Measurements from ENCODE around the gene ST6GALNAC6.
"Not testable (repeated sequence)": the region's sequence is repeated elsewhere in the genome, so short reads cannot be mapped to it uniquely, and the experiment has no call there.

Gene ST6GALNAC6

DNA sequence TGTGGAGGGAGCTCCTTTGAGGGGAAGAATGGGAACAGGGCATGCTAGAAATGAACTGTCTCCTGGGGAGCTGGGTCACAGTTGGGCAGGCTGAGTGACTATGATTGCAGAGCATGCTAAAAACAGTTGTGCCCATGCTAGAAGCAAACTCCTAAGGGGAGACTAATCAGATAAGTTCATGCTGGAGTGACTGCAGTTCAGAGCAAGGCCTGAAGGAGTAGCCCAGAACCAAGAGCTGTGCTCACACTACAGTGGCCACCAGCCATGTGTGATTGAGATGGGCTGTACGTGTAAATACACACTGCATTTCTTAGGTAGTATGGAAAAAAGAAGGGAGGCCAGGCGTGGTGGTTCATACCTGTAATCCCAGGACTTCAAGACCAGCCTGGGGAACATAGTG, 11.6 kb downstream of the ST6GALNAC6 start:
- no peak for DNase-seq

- no peak for DNase-seq
These were observed 12.9 kb downstream of the ST6GALNAC6 start for GRCh38 chr9:127886401-127886972.

DNA sequence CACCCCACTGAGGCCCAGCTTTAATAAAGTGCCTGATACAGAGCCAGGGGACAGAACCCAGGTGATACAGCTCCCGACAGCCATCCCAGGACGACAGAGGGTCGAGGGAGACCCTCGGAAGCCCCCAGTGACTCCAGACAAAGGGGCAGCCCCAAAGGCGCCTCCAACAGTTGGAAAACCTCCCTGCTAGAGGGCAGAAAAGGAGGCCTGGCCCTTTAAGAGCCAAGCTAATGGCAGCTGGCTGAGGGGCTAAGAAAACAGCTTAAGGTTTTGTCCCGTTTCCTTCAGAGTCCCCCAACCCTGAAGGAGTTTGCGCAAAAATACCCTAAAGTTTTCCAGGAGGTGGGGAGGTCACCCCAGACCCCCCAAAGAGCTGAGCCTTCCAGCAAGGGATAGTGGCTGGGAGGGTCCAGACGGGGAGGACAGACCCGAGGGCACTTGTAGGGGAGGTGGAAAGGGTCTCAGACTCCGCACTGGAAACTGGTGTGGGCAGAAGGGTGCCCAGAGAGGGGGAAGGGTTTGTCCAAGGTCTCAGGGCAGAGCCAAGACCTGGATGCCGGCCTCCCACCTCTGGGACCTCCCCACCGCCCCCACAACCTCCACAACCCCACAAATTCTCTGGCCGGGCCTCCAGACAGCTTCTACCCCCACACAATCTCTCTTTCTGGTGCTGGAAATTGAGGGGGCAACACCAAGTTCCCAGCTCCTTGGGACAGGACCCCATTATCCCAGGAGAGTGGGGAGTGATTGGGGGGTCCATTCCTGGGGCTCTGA, 13.7 kb downstream of the ST6GALNAC6 start:
- DNase-seq, result no peak

DNA sequence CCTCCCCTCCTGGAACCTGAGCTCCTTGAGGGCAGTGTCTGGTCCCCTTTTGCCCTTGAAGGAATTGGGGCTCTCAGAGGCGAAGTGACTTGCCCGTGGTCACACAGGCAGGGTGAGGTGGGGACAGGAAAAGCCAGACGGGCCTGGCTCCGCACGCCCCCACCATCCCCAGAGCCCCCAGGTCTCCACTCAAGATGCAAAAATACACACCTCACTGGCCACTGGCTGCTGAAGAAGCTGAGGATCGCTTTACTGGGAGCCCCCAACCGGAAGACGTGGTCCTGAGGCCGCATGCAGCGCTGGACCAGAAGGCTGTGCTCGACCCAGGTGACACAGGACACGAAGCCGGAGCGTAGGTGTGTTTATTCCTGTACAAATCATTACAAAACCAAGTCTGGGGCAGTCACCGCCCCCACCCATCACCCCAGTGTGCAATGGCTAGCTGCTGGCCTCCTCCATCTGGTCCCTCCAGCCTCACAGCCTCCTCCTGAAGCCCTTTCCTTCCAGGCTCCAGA, 14.4 kb downstream of the ST6GALNAC6 start:
- DNase-seq, result no peak

DNA sequence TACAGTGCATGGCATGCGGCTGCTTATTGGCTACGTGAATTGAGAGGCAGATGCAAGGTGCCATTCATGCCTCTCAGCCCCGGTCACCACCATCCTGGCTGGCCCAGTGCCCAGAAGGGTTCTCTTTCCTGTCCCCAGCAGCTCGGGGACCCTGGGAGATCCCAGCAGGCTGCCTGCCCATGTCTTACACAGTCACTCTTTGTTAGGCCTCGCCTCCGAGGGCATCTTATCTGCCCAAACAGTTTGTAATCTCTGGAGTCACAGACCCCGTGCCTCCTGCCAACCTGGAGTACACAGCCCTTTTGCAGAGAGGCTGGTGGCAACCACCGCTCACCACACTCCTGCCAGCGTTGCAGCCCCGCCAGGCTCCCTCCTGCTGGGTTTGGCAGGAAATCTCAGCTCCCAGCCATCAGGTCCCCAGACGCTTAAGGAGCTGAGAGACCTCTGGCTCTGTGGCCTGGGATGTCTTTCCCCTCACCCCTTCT, 14.9 kb downstream of the ST6GALNAC6 start:
- peak; percentile 67 to 84 for DNase-seq

- DNase-seq, result peak in 1 of 2 experiments; percentile 54
These were observed 15.4 kb downstream of the ST6GALNAC6 start for GRCh38 chr9:127883959-127884358.

GRCh38 chr9:127881715-127882114, 17.7 kb downstream of the ST6GALNAC6 start:
- DNase-seq, result not testable (repeated sequence)

GRCh38 chr9:127880143-127880542, 19.3 kb downstream of the ST6GALNAC6 start:
- no peak for DNase-seq

GRCh38 chr9:127878652-127879390, 20.6 kb downstream of the ST6GALNAC6 start:
- DNase-seq, result no peak

- DNase-seq, result peak in 1 of 2 experiments; percentile 10
These were observed 21.3 kb downstream of the ST6GALNAC6 start for GRCh38 chr9:127878001-127878651.

DNA sequence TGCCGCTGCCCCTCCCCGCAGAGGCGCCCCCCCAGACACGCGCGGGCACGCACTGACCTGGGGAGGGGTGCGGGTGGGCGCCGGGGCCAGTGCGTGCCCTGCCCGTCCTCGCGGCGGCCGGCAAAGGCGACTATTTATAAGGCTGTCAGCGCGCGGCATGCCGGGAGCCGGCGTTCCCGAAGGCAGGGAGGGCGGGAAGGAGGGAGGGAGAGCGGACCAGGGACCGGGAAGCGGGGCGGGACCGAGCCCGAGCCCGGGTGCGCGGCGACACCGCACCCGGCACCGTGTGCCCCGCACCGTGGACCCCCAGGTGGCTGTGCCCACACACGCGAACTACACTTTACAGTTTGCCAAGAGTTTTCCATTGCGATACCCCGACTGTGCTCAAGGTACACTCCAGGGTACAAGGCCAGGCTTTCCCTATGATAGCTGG, 21.8 kb downstream of the ST6GALNAC6 start, which contains the start of gene AK1:
TSS of gene AK1 (minus strand) at position 110 of the 433 bp plus-strand sequence. CDS start 3,058 bp downstream, outside the sequence.
- DNase-seq, result peak; percentile 71 to 73

- no peak for DNase-seq
These were observed 22.4 kb downstream of the ST6GALNAC6 start for GRCh38 chr9:127876764-127877562.

DNA sequence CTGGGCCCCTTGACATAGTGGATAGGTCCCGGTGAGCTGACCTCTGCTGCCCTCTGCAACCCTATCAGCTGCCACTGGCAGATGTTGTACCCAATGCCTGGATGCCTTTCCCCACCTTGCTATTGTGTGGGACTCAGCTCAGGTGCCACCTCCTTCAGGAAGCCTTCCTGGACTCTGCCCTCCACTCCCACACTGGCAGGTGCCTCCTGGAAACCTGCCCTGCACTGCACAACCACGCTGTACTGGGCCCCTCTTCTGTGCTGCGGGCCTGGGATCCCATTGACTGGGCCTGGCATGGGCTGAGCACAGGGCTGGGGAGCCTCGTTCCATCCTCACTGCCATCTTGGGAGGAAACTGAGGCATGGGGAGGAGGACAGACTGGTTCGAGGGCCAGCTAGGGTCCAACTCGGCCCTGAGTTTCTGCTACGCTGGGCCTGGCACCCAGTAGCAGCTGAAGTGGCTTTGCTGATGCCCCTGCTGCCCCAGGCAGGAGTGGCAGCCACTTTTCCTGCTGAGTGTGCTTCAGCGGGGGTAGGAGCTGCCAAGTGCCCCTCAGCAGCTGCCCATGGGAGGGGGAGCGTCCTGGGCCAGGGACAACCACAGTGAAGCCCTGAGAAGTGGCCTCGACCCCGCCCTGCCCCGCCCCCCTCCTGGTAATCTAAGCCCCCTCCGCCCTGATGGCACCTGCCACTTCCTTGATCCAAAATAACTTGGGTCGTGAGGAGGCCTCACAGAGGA, 23.2 kb downstream of the ST6GALNAC6 start:
- DNase-seq, result no peak

GRCh38 chr9:127875306-127875966, 24.0 kb downstream of the ST6GALNAC6 start:
- DNase-seq, result no peak

DNA sequence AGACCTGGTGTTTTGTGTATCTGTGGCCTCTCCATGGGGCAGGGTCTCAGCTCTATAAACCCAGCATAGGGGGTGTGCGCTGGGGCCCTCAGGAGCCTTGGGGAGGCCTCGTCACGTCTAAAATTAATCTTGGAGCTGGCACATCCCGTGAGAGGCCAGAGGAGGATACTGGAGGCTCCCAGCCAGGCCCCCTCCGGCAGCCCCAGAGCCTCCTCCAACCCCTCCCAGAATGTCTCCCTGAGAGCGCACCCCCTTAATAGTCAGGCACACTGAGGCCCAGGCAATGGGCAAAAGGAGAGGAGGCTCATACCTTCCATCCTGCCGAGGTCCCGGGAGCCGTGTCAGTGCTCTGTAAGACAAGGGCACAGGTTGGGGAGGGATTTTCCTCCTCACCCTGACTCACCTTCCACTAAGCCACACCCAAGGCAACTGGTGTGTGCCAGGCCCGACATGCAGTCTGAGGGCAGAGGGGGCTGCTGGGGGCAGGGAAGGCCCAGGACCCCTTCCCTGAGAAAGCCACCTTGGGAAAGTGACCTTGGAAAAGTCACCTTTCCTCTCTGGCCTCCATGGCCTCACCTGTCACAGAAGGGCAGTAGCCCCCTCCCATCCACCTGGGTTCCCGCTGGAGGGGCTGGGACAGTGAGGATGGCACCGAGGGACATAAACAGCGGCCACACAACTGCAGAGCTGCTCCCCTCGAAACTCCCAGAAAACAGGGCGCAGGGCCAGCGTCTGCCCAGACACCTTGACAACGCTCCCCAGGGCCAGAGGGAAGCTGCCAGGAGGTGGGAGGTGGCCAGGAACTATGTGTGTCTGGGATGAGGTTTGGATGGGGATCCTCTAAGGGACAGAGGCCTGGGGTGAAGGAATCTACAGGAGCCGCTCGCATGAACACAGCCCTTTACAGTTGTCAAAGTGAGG, 24.8 kb downstream of the ST6GALNAC6 start:
- DNase-seq, result no peak

DNA sequence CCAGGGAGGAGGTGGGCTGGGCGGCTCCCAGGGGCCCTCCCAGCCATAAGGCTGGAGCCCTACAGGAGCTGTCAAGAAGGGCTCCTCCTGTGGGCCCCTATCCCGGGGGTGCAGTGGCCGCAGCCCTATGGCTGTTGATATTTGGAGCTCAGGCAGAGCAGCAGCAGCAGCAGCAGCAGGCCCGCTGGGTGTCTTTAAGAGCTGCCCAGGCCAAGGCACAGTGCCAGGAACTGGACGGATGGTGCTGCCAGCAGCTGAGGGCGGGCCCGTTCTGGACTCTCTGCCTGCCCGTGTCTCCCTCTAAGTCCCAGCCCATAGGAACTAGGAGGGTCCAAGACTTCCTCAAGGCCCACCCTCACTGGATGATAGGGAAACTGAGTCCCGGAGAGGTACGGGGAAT, 25.5 kb downstream of the ST6GALNAC6 start:
- DNase-seq, result no peak

DNA sequence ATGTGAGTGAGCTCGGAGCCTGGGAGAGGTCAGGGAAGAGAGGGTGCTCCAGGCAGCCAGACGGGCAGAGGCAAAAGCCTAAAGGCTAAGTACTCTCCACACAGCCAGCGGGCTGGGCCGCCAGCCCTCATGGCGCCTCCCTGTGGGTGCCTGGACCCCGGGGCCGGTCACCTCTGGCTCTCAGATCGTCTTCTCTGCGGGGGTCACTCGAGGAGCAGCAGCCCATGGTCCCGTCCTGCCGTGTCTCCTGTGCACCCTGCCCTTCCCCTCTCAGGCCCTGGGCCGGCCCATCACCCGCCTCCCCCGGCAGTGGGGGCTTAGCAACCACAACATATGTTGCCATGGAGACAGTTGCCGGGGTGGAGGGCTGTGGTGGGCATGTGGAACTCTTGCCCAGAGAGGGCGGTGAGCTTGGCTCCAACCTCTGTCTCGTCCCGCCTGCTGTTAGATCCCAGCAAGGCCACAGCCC, 26.1 kb downstream of the ST6GALNAC6 start:
- DNase-seq, result no peak

GRCh38 chr9:127872369-127873222, 26.8 kb downstream of the ST6GALNAC6 start:
- no peak for DNase-seq

Measured in NCI-H2081 (cell line).